ENCODE measurements around the gene INAFM2.

DNA sequence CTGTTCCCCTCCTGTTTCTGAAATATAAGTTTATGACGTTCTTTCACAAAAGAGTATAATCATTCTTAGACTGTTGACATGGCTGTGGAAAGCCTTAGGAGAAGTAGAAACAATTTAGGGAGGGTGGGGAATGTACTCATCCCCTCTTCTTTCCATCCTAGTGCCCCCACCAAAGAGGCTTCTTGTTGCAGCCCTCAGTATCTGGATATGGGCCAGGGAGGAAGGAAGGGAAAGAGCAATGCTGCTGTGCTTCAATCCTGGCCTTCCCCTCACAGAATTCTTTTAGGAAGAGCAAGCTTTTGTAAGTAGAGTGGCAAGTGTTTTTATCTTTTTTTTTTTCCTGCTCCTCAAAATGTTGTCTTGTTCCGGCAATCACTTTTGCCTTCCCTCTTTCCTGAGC, 1.7 kb downstream of the INAFM2 start:
- TF ChIP-seq, protein P1, sequence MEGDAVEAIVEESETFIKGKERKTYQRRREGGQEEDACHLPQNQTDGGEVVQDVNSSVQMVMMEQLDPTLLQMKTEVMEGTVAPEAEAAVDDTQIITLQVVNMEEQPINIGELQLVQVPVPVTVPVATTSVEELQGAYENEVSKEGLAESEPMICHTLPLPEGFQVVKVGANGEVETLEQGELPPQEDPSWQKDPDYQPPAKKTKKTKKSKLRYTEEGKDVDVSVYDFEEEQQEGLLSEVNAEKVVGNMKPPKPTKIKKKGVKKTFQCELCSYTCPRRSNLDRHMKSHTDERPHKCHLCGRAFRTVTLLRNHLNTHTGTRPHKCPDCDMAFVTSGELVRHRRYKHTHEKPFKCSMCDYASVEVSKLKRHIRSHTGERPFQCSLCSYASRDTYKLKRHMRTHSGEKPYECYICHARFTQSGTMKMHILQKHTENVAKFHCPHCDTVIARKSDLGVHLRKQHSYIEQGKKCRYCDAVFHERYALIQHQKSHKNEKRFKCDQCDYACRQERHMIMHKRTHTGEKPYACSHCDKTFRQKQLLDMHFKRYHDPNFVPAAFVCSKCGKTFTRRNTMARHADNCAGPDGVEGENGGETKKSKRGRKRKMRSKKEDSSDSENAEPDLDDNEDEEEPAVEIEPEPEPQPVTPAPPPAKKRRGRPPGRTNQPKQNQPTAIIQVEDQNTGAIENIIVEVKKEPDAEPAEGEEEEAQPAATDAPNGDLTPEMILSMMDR (IDR thresholded peaks at IDR 0.05; ENCODE audit: low read length): no peak
- no peak for TF ChIP-seq EZH2 (IDR thresholded peaks at IDR 0.05; ENCODE audit: borderline replicate concordance, low read length)

All from OCI-LY1 (cell line).